ENCODE measurements around the gene WHAMM. TPM values are rescaled to one million over a fixed set of nuclear protein-coding genes. Genes with fewer than 3 reads are reported as not detected.

Gene WHAMM
- total and polyA plus RNA-seq, 4 donors = 4.2 to 10.4 (median 6.6) TPM

- H3K4me1 ChIP-seq (ENCODE audit: control insufficient read depth in 5 of 5, insufficient read depth in 5 of 5, low read length in 5 of 5) = peaks cover 0 to 7% (median 0%) of the 10 kb centered on the region in 5 donors
- TF ChIP-seq CTCF (IDR thresholded peaks at IDR 0.05; ENCODE audit: control extremely low read depth, extremely low read depth) = no peak
- ATAC-seq (ENCODE audit: insufficient read depth, low FRiP score) (no peak), DNase-seq (no peak)
- no peak overlapping the region for H3K27ac ChIP-seq (ENCODE audit: low read depth in 1 of 2, low read length in 1 of 2)
- no peak overlapping the region for H3K4me3 ChIP-seq
- no peak overlapping the region for H3K9ac ChIP-seq (ENCODE audit: insufficient read depth in 1 of 2, low read length in 2 of 2)
- no peaks in the 10 kb centered on the region for H3K27me3 ChIP-seq (ENCODE audit: control insufficient read depth in 3 of 3, insufficient read depth in 3 of 3, low read length in 2 of 3)
- WGBS, 2 donors = 90 to 96% methylated on average over 4 of the region's 4 CpGs
- peaks cover 0 to 3% (median 0%) of the 10 kb centered on the region in 4 donors for H3K9me3 ChIP-seq (ENCODE audit: control insufficient read depth in 4 of 4, insufficient read depth in 3 of 4, low read length in 3 of 4)
- no peaks in the 10 kb centered on the region for H3K36me3 ChIP-seq (ENCODE audit: control insufficient read depth in 4 of 4, insufficient read depth in 4 of 4, low read length in 4 of 4)
These were observed 37.2 kb downstream of the WHAMM start for GRCh38 chr15:82846621-82847020.

GRCh38 chr15:82847703-82848102 lies 38.3 kb downstream of the WHAMM start:
- Histone ChIP-seq H3K9ac (ENCODE audit: insufficient read depth in 1 of 2, low read length in 2 of 2) (no peak overlapping the region), H3K36me3 (ENCODE audit: control insufficient read depth in 4 of 4, insufficient read depth in 4 of 4, low read length in 4 of 4) (peaks cover 0 to 2% (median 0%) of the 10 kb centered on the region in 4 donors), H3K27ac (ENCODE audit: low read depth in 1 of 2, low read length in 1 of 2) (no peak overlapping the region), H3K4me1 (ENCODE audit: control insufficient read depth in 5 of 5, insufficient read depth in 5 of 5, low read length in 5 of 5) (peaks cover 0 to 7% (median 0%) of the 10 kb centered on the region in 5 donors), H3K9me3 (ENCODE audit: control insufficient read depth in 4 of 4, insufficient read depth in 3 of 4, low read length in 3 of 4) (peaks cover 0 to 3% (median 0%) of the 10 kb centered on the region in 4 donors), H3K27me3 (ENCODE audit: control insufficient read depth in 3 of 3, insufficient read depth in 3 of 3, low read length in 2 of 3) (no peaks in the 10 kb centered on the region), H3K4me3 (no peak overlapping the region)
- WGBS, 2 donors = 75 to 78% methylated on average over 8 of the region's 8 CpGs
- ATAC-seq (ENCODE audit: insufficient read depth, low FRiP score) = no peak
- DNase-seq = no peak
- TF ChIP-seq CTCF (IDR thresholded peaks at IDR 0.05; ENCODE audit: control extremely low read depth, extremely low read depth) = no peak

GRCh38 chr15:82848241-82848993 lies 39.0 kb downstream of the WHAMM start:
- Histone ChIP-seq H3K9ac (ENCODE audit: insufficient read depth in 1 of 2, low read length in 2 of 2) (no peak overlapping the region), H3K4me3 (no peak overlapping the region), H3K36me3 (ENCODE audit: control insufficient read depth in 4 of 4, insufficient read depth in 4 of 4, low read length in 4 of 4) (peaks cover 0 to 2% (median 0%) of the 10 kb centered on the region in 4 donors), H3K27ac (ENCODE audit: low read depth in 1 of 2, low read length in 1 of 2) (no peak overlapping the region), H3K9me3 (ENCODE audit: control insufficient read depth in 4 of 4, insufficient read depth in 3 of 4, low read length in 3 of 4) (peaks cover 0 to 3% (median 0%) of the 10 kb centered on the region in 4 donors), H3K27me3 (ENCODE audit: control insufficient read depth in 3 of 3, insufficient read depth in 3 of 3, low read length in 2 of 3) (no peaks in the 10 kb centered on the region), H3K4me1 (ENCODE audit: control insufficient read depth in 5 of 5, insufficient read depth in 5 of 5, low read length in 5 of 5) (peaks cover 0 to 14% (median 0%) of the 10 kb centered on the region in 5 donors)
- no peak for DNase-seq
- WGBS, 2 donors = 79 to 80% methylated on average over 9 of the region's 9 CpGs
- TF ChIP-seq CTCF (IDR thresholded peaks at IDR 0.05; ENCODE audit: control extremely low read depth, extremely low read depth) = no peak
- ATAC-seq (ENCODE audit: insufficient read depth, low FRiP score) = no peak
